Sigmoid colon (tissue), 7 donors: ENCODE results near the gene BAK1. TPM values are rescaled to one million over a fixed set of nuclear protein-coding genes. Genes with fewer than 3 reads are reported as not detected.
"Not testable (repeated sequence)": the region's sequence is repeated elsewhere in the genome, so short reads cannot be mapped to it uniquely, and the experiment has no call there.

Experiments
- DNase-seq: peaks from one replicate; pipeline ENCODE4 v3.0.0-alpha.2; 2019
- H3K27ac ChIP-seq, 4 donors: fragments of 200-600 bp; sonication (generic); one replicate each; pipeline ENCODE4 v1.5.1; 2016 to 2019; ENCODE audit warnings: mild to moderate bottlenecking in 1 of 4
- H3K27me3 ChIP-seq, 3 donors: fragments of 200-600 bp; sonication (generic); one replicate each; pipeline ENCODE4 v1.5.1; 2019; ENCODE audit warnings: mild to moderate bottlenecking in 1 of 3
- H3K36me3 ChIP-seq, 4 donors: fragments of 200-600 bp; sonication (generic); one replicate each; pipeline ENCODE4 v1.5.1; 2016 to 2019
- H3K4me1 ChIP-seq, 4 donors: fragments of 200-600 bp; sonication (generic); one replicate each; pipeline ENCODE4 v1.5.1; 2017 to 2019
- H3K4me3 ChIP-seq, 4 donors: fragments of 200-600 bp; sonication (generic); one replicate each; pipeline ENCODE4 v1.5.1; 2017 to 2019; ENCODE audit warnings: mild to moderate bottlenecking in 2 of 4, moderate library complexity in 1 of 4
- H3K9me3 ChIP-seq, 4 donors: fragments of 200-600 bp in 3 of 4; sonication (generic) in 3 of 4; one replicate each; pipeline versions ENCODE4 v1.5.1 to v1.6.1; 2013 to 2019
- CTCF ChIP-seq, 4 experiments: fragments of 450-650 bp in 3 of 4; fragments of 200-600 bp in 1 of 4; IDR thresholded peaks; one replicate each; pipeline ENCODE4 v1.5.1; 2016 to 2019; ENCODE audit warnings: antibody characterized with exemption in 4 of 4, mild to moderate bottlenecking in 3 of 4, moderate library complexity in 2 of 4
- EP300 ChIP-seq, 4 donors: sonication (generic); formaldehyde crosslinking; IDR thresholded peaks; one replicate each; pipeline ENCODE4 v1.6.1; 2017; ENCODE audit warnings: antibody characterized with exemption in 4 of 4
- POLR2A ChIP-seq, 2 donors: fragments of 450-650 bp; IDR thresholded peaks; one replicate each; pipeline ENCODE4 v1.6.1; 2016; ENCODE audit warnings: antibody characterized with exemption in 2 of 2, mild to moderate bottlenecking in 2 of 2, moderate library complexity in 2 of 2
- POLR2AphosphoS5 ChIP-seq, 4 donors: sonication (generic); formaldehyde crosslinking; IDR thresholded peaks; one replicate each; pipeline ENCODE4 v1.6.1; 2017; ENCODE audit warnings: antibody characterized with exemption in 4 of 4
- WGBS, 2 donors: extraction: QIAGEN DNeasy Blood & Tissue Kit; methylation state at CpG; one replicate each; pipeline ENCODE4 v1.1.7; 2013; 5-methylcytosine and 5-hydroxymethylcytosine counted together
- intact Hi-C: fragments of 100-400 bp; cut with DNase I; formaldehyde crosslinking; loops from one replicate; pipeline ENCODE4 v1.15.1; 2023
- polyA plus RNA-seq, 3 donors: library from polyadenylated mRNA; stranded (reverse); fragments of 200-250 nt; gene quantifications; one replicate each; pipeline ENCODE4 v1.2.3, GENCODE V29; 2013
- total RNA-seq, 4 donors: library from RNA; depleted of rRNA; stranded (reverse); fragments of >200 nt; gene quantifications; one replicate each; pipeline ENCODE4 v1.1.0, GENCODE V29; 2016
- donor health status: healthy with polysubstance abuse.
- donor health status: Bipolar disorder and iron deficiency.
- donor health status: healthy.

The BAK1 gene
- total and polyA plus RNA-seq, 7 donors = 8.9 to 160 (median 11.1) TPM

- TF ChIP-seq CTCF (IDR thresholded peaks at IDR 0.05) = no peak
- TF ChIP-seq POLR2A (IDR thresholded peaks at IDR 0.05) = no peak
- TF ChIP-seq EP300 (IDR thresholded peaks at IDR 0.05) = no peak
- no peak for TF ChIP-seq POLR2AphosphoS5 (IDR thresholded peaks at IDR 0.05)
- DNase-seq = no peak
- H3K9me3 ChIP-seq = no peaks in the 10 kb centered on the region
- no peak overlapping the region for H3K4me3 ChIP-seq
- no peak overlapping the region for H3K27ac ChIP-seq
- peaks cover 6 to 13% (median 8%) of the 10 kb centered on the region in 3 donors for H3K27me3 ChIP-seq
- H3K4me1 ChIP-seq = peaks cover 0 to 4% (median 0%) of the 10 kb centered on the region in 4 donors
- intact Hi-C loops = no loop called here
- no peaks in the 10 kb centered on the region for H3K36me3 ChIP-seq
- WGBS, 2 donors = 67 to 76% methylated on average over 4 of the region's 4 CpGs
Observed at GRCh38 chr6:33597551-33598322, 17.7 kb upstream of the BAK1 start.

GRCh38 chr6:33596894-33597293, 16.8 kb upstream of the BAK1 start:
- H3K4me3 ChIP-seq, intact Hi-C loops, H3K9me3 ChIP-seq, H3K4me1 ChIP-seq, DNase-seq, H3K36me3 ChIP-seq, H3K27ac ChIP-seq: not testable (repeated sequence)
- WGBS, 2 donors = 69 to 80% methylated on average over 5 of the region's 5 CpGs
- H3K27me3 ChIP-seq = peaks cover 6 to 18% (median 8%) of the 10 kb centered on the region in 3 donors

GRCh38 chr6:33595001-33595846, 15.1 kb upstream of the BAK1 start:
- Histone ChIP-seq H3K4me1 (peaks cover 0 to 11% (median 5%) of the 10 kb centered on the region in 4 donors), H3K4me3 (no peak overlapping the region), H3K27ac (no peak overlapping the region), H3K36me3 (no peaks in the 10 kb centered on the region), H3K9me3 (no peaks in the 10 kb centered on the region), H3K27me3 (peaks cover 6 to 18% (median 8%) of the 10 kb centered on the region in 3 donors)
- DNase-seq = no peak
- no peak for TF ChIP-seq POLR2A (IDR thresholded peaks at IDR 0.05)
- no peak for TF ChIP-seq EP300 (IDR thresholded peaks at IDR 0.05)
- no peak for TF ChIP-seq POLR2AphosphoS5 (IDR thresholded peaks at IDR 0.05)
- TF ChIP-seq CTCF (IDR thresholded peaks at IDR 0.05) = no peak
- intact Hi-C loops = no loop called here
- 95 to 96% methylated on average over 18 of the region's 18 CpGs for whole genome bisulfite sequencing, 2 donors

DNA sequence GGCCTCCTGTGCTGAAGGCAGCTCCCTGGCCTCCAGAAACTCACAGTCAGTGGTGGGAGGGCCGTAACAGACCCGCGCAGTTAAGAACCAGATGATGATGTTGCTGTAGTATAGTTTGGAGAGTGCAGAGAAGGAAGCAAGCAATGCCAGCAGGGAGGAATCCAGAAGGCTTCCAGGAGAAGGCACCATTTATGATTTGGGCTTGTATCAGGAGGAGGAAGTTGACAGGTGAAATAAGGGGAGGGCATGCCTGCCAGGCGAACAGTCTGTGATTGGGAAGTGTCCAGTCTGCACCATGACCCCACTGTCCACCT, 13.3 kb upstream of the BAK1 start:
- no peak overlapping the region for H3K4me3 ChIP-seq
- no peak overlapping the region for H3K27ac ChIP-seq
- H3K9me3 ChIP-seq = no peaks in the 10 kb centered on the region
- TF ChIP-seq POLR2A (IDR thresholded peaks at IDR 0.05) (no peak), CTCF (IDR thresholded peaks at IDR 0.05) (no peak), EP300 (IDR thresholded peaks at IDR 0.05) (no peak), POLR2AphosphoS5 (IDR thresholded peaks at IDR 0.05) (no peak)
- peaks cover 0 to 15% (median 10%) of the 10 kb centered on the region in 4 donors for H3K4me1 ChIP-seq
- 22 to 23% methylated on average over 4 of the region's 4 CpGs for WGBS, 2 donors
- peaks cover 6 to 18% (median 8%) of the 10 kb centered on the region in 3 donors for H3K27me3 ChIP-seq
- no peak for DNase-seq
- intact Hi-C loops = no loop called here
- no peaks in the 10 kb centered on the region for H3K36me3 ChIP-seq
